Neural cell (in vitro differentiated cells): ENCODE data around the gene ZNF394. TPM values are rescaled to one million over a fixed set of nuclear protein-coding genes. Genes with fewer than 3 reads are reported as not detected.
A peak's percentile ranks its signal among the peaks of the same experiment; 100 is the strongest.

Experiments used
- H2AFZ ChIP-seq: fragments of 200-600, 300-800 bp; sonication (generic), shearing (Covaris generic); 2 replicates; pipeline ENCODE4 v1.6.0; 2014; ENCODE audit warnings: low read depth, mild to moderate bottlenecking, antibody characterized with exemption, low read length, moderate library complexity
- H3F3A ChIP-seq: fragments of 200-600 bp; shearing (Covaris generic); 2 replicates; pipeline ENCODE4 v1.6.1; 2016; ENCODE audit warnings: mild to moderate bottlenecking, moderate library complexity, mixed read lengths, antibody characterized with exemption, low read length; ENCODE audit not compliant: insufficient read depth, poor library complexity, severe bottlenecking
- H3K27ac ChIP-seq: fragments of 200-600, 300-800 bp; sonication (generic), shearing (Covaris generic); 2 replicates; pipeline ENCODE4 v1.5.1; 2014; ENCODE audit warnings: mild to moderate bottlenecking, low read length, moderate library complexity
- H3K27me3 ChIP-seq: fragments of 300-800, 200-600 bp; sonication (generic), shearing (Covaris generic); 2 replicates; pipeline ENCODE4 v1.6.0; 2014; ENCODE audit warnings: mild to moderate bottlenecking, low read depth, low read length, moderate library complexity; ENCODE audit not compliant: insufficient read depth
- H3K36me3 ChIP-seq: fragments of 300-800, 200-600 bp; sonication (generic), shearing (Covaris generic); 2 replicates; pipeline ENCODE4 v1.5.1; 2014; ENCODE audit warnings: mild to moderate bottlenecking, antibody characterized with exemption, low read length, moderate library complexity; ENCODE audit not compliant: insufficient read depth
- H3K4me2 ChIP-seq: fragments of 300-800, 200-600 bp; sonication (generic), shearing (Covaris generic); 2 replicates; pipeline ENCODE4 v1.6.0; 2014; ENCODE audit warnings: mild to moderate bottlenecking, low read length
- H3K4me3 ChIP-seq: fragments of 300-800, 200-600 bp; sonication (generic), shearing (Covaris generic); 2 replicates; pipeline ENCODE4 v1.5.1; 2014; ENCODE audit warnings: mild to moderate bottlenecking, low read length, moderate library complexity
- H3K79me2 ChIP-seq: fragments of 200-600 bp; shearing (Covaris generic); replicated peaks from 2 replicates; pipeline ENCODE4 v1.6.0; 2014; ENCODE audit warnings: mild to moderate bottlenecking, low read length, moderate library complexity; ENCODE audit not compliant: insufficient read depth
- H3K9ac ChIP-seq: fragments of 300-800, 200-600 bp; sonication (generic), shearing (Covaris generic); 2 replicates; pipeline ENCODE4 v1.6.1; 2016; ENCODE audit warnings: mild to moderate bottlenecking, low read length, mixed read lengths
- H3K9me2 ChIP-seq: fragments of 200-600 bp; shearing (Covaris generic); 2 replicates; pipeline ENCODE4 v1.6.1; 2016; ENCODE audit warnings: mild to moderate bottlenecking, low read length, mixed read lengths; ENCODE audit not compliant: insufficient read depth
- H3K9me3 ChIP-seq: fragments of 200-600, 300-800 bp; sonication (generic), shearing (Covaris generic); 2 replicates; pipeline ENCODE4 v1.6.1; 2016; ENCODE audit warnings: mild to moderate bottlenecking, mixed run types, low read length, moderate library complexity, mixed read lengths
- H4K20me1 ChIP-seq: fragments of 200-600 bp; shearing (Covaris generic); 2 replicates; pipeline ENCODE4 v1.6.1; 2016; ENCODE audit warnings: mild to moderate bottlenecking, mixed run types; ENCODE audit not compliant: insufficient read depth
- CTCF ChIP-seq: fragments of 450-650 bp; IDR thresholded peaks from 2 replicates; pipeline ENCODE4 v1.5.1; 2014; ENCODE audit warnings: antibody characterized with exemption, mild to moderate bottlenecking, moderate library complexity; ENCODE audit not compliant: poor library complexity, severe bottlenecking
- EZH2 ChIP-seq: fragments of 200-600, 300-800 bp; shearing (Covaris generic), sonication (generic); IDR thresholded peaks from 2 replicates; pipeline ENCODE4 v1.6.1; 2014; ENCODE audit warnings: antibody characterized with exemption, low read length, borderline replicate concordance, mild to moderate bottlenecking; ENCODE audit not compliant: insufficient read depth, poor library complexity, severe bottlenecking
- POLR2AphosphoS5 ChIP-seq: IDR thresholded peaks from 2 replicates; pipeline ENCODE4 v1.6.1; 2012
- RAD21 ChIP-seq: fragments of 450-650 bp; conservative IDR thresholded peaks from 2 replicates; pipeline ENCODE4 v1.6.1; 2014; ENCODE audit warnings: antibody characterized with exemption, mild to moderate bottlenecking, moderate library complexity
- REST ChIP-seq: IDR thresholded peaks from 2 replicates; pipeline ENCODE4 v1.6.1; 2012; ENCODE audit warnings: borderline replicate concordance
- SMC3 ChIP-seq: fragments of 450-650 bp; conservative IDR thresholded peaks from 2 replicates; pipeline ENCODE4 v1.6.1; 2014; ENCODE audit warnings: antibody characterized with exemption, mild to moderate bottlenecking, moderate library complexity; ENCODE audit not compliant: poor library complexity
- polyA plus RNA-seq: library from polyadenylated mRNA; depleted of rRNA; stranded (reverse); fragments of >200 nt; gene quantifications from 2 replicates; pipeline ENCODE4 v1.2.3, GENCODE V29; 2014

Gene ZNF394
- polyA plus RNA-seq, 1 donor from 2014 or later, result 9.5 TPM

GRCh38 chr7:99459087-99459486, 41.0 kb downstream of the ZNF394 start:
- H3K36me3 ChIP-seq, result no peaks in the 10 kb centered on the region
- no peak overlapping the region for H3K9ac ChIP-seq
- H3K27me3 ChIP-seq, result no peaks in the 10 kb centered on the region
- H3K4me2 ChIP-seq, result no peak overlapping the region
- no peak overlapping the region for H3K27ac ChIP-seq
- H2AFZ ChIP-seq, result no peak overlapping the region
- H3F3A ChIP-seq, result no peaks in the 10 kb centered on the region
- no peak overlapping the region for H3K4me3 ChIP-seq
- TF ChIP-seq RAD21 (no peak), CTCF (peak; percentile 37), EZH2 (no peak)
- H4K20me1 ChIP-seq, result no peaks in the 10 kb centered on the region
- no peaks in the 10 kb centered on the region for H3K9me3 ChIP-seq
- peaks cover 28% of the 10 kb centered on the region for H3K79me2 ChIP-seq
- H3K9me2 ChIP-seq, result no peaks in the 10 kb centered on the region

GRCh38 chr7:99457650-99458493, 42.2 kb downstream of the ZNF394 start:
- Histone ChIP-seq H4K20me1 (no peaks in the 10 kb centered on the region), H3K36me3 (no peaks in the 10 kb centered on the region)

GRCh38 chr7:99457050-99457649, 42.9 kb downstream of the ZNF394 start:
- Histone ChIP-seq H3K27ac (no peak overlapping the region), H3K9ac (no peak overlapping the region), H4K20me1 (no peaks in the 10 kb centered on the region), H3K36me3 (no peaks in the 10 kb centered on the region), H3K27me3 (no peaks in the 10 kb centered on the region), H3F3A (no peaks in the 10 kb centered on the region), H3K4me2 (no peak overlapping the region), H3K9me3 (no peaks in the 10 kb centered on the region), H3K4me3 (no peak overlapping the region), H2AFZ (no peak overlapping the region), H3K79me2 (peaks cover 13% of the 10 kb centered on the region), H3K9me2 (no peaks in the 10 kb centered on the region)
- TF ChIP-seq CTCF, result no peak
- no peak for TF ChIP-seq POLR2AphosphoS5
- TF ChIP-seq RAD21, result no peak
- TF ChIP-seq REST, result no peak

More at GRCh38 chr7:99457650-99458493, 42.2 kb downstream of the ZNF394 start:
- H3K9me2 ChIP-seq, result no peaks in the 10 kb centered on the region
- no peak overlapping the region for H3K9ac ChIP-seq
- no peak for TF ChIP-seq SMC3
- no peak overlapping the region for H3K27ac ChIP-seq
- no peaks in the 10 kb centered on the region for H3F3A ChIP-seq
- no peaks in the 10 kb centered on the region for H3K27me3 ChIP-seq
- H3K4me2 ChIP-seq, result no peak overlapping the region
- H3K79me2 ChIP-seq, result peaks cover 16% of the 10 kb centered on the region
- H3K4me3 ChIP-seq, result no peak overlapping the region
- no peaks in the 10 kb centered on the region for H3K9me3 ChIP-seq
- H2AFZ ChIP-seq, result no peak overlapping the region
